PFSK-1 (cell line): ENCODE results near the gene GUCY1A1.

Experiments
- FOXP2 ChIP-seq: optimal IDR thresholded peaks from 2 replicates; pipeline ENCODE3; 2011; ENCODE audit warnings: borderline replicate concordance, control low read depth, inconsistent platforms; ENCODE audit not compliant: insufficient read depth; ENCODE audit errors: extremely low read length, extremely low read depth
- POLR2AphosphoS5 ChIP-seq: IDR thresholded peaks from 2 replicates; pipeline ENCODE4 v1.6.1; 2012; ENCODE audit warnings: low read depth, mild to moderate bottlenecking, control low read depth, low read length, moderate library complexity
- SIN3A ChIP-seq: IDR thresholded peaks from 2 replicates; pipeline ENCODE4 v1.6.1; 2012; ENCODE audit warnings: mild to moderate bottlenecking, low read length, moderate library complexity, borderline replicate concordance; ENCODE audit not compliant: insufficient read depth
- TAF1 ChIP-seq: IDR thresholded peaks from 2 replicates; pipeline ENCODE4 v1.6.1; 2012; ENCODE audit warnings: low read length, control low read depth, borderline replicate concordance; ENCODE audit not compliant: insufficient read depth
- TF ChIP-seq, protein P1 (sequence below), 2 experiments: IDR thresholded peaks; 2 replicates each; pipeline versions ENCODE4 v1.6.1 to v1.8.0; 2011 to 2012; ENCODE audit warnings: low read depth in 2 of 2, low read length in 2 of 2, control low read depth in 1 of 2, inconsistent platforms in 1 of 2, mild to moderate bottlenecking in 1 of 2, moderate library complexity in 1 of 2; ENCODE audit not compliant: insufficient read depth in 1 of 2

The GUCY1A1 gene

DNA sequence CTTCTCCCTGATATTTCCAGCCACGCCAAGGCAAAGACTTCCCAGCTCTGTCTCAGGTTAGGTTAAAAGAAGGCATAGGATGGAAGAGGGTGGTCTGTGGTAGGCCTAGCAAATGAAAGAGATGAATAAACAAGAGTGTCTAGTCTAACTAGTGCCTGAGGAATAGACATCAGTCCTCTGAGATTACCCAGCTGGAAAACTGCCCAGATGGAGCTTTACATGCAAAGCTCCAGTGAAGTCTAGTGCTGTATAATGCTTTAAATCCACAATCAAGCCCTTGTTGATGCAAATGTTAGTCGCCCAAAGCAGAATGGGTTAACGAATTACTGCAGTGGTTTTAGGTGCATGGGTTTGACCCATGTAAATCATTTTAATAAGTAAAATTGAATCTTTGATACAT, 67.4 kb downstream of the GUCY1A1 start:
- TF ChIP-seq FOXP2 (no peak), POLR2AphosphoS5 (no peak), TAF1 (no peak), SIN3A (no peak)
- TF ChIP-seq, protein P1, sequence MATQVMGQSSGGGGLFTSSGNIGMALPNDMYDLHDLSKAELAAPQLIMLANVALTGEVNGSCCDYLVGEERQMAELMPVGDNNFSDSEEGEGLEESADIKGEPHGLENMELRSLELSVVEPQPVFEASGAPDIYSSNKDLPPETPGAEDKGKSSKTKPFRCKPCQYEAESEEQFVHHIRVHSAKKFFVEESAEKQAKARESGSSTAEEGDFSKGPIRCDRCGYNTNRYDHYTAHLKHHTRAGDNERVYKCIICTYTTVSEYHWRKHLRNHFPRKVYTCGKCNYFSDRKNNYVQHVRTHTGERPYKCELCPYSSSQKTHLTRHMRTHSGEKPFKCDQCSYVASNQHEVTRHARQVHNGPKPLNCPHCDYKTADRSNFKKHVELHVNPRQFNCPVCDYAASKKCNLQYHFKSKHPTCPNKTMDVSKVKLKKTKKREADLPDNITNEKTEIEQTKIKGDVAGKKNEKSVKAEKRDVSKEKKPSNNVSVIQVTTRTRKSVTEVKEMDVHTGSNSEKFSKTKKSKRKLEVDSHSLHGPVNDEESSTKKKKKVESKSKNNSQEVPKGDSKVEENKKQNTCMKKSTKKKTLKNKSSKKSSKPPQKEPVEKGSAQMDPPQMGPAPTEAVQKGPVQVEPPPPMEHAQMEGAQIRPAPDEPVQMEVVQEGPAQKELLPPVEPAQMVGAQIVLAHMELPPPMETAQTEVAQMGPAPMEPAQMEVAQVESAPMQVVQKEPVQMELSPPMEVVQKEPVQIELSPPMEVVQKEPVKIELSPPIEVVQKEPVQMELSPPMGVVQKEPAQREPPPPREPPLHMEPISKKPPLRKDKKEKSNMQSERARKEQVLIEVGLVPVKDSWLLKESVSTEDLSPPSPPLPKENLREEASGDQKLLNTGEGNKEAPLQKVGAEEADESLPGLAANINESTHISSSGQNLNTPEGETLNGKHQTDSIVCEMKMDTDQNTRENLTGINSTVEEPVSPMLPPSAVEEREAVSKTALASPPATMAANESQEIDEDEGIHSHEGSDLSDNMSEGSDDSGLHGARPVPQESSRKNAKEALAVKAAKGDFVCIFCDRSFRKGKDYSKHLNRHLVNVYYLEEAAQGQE (IDR thresholded peaks at IDR 0.05; ENCODE audit: insufficient read depth in 1 of 2, low read depth in 2 of 2, low read length in 2 of 2): no peak

DNA sequence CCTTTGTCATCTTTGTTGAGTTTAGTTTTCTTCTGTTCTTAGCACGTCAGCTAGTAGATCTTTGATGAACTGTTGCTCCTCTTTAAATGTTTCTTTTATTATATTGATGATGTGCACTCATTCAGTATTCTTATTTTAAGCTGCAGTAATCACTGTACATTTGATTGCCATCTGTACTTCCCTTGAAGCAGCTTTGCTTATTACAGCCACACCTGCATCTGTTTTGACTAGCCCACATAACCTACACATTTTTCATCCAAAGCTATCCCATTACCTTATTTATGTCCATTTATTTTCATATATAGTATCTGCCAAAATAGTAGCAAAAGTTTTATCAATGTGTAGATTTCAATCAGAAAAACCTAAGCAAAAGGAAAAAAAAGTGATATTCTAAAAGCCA, 68.3 kb downstream of the GUCY1A1 start:
- TF ChIP-seq, protein P1 (IDR thresholded peaks at IDR 0.05; ENCODE audit: insufficient read depth in 1 of 2, low read depth in 2 of 2, low read length in 2 of 2): no peak
- no peak for TF ChIP-seq FOXP2
- no peak for TF ChIP-seq SIN3A
- no peak for TF ChIP-seq POLR2AphosphoS5
- no peak for TF ChIP-seq TAF1

DNA sequence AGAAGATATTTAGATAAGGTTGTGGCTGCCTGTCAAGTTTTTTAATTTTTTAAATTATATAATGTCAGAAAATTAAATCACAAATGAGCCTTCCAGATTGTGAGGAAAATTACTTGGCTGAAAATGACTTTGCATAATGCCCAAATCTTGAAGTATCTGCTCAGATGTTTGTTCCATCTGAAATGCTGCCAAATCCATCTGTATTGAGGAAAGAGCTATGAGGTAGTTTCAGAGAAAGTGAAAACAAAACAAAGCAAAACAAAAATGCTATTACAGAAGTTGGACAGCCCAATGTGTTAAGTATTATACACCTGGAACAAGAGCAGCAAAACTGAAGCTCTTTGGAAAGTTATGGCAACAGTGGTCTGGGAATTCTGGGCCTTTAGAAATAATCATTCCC, 68.8 kb downstream of the GUCY1A1 start:
- TF ChIP-seq FOXP2 (no peak), POLR2AphosphoS5 (no peak), TAF1 (no peak), SIN3A (no peak)
- TF ChIP-seq, protein P1 (IDR thresholded peaks at IDR 0.05; ENCODE audit: insufficient read depth in 1 of 2, low read depth in 2 of 2, low read length in 2 of 2): no peak

DNA sequence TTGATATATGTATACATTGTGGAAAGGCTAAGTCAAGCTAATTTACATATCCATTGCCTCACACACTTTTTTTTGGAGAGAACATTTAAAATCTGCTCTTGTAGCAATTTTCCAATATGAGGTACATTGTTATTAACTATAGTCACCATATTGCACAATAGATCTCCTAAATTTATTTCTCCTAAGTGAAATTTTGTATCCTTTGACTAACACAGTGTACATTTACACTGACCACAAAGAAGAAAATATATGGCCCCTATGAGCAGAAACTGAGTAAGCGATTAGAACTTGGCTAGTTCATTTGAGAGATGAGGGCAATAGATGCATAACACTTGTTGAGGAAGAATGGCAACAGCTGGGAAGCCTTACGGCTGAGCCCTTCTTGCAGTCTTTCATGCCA, 71.9 kb downstream of the GUCY1A1 start:
- TF ChIP-seq, protein P1 (IDR thresholded peaks at IDR 0.05; ENCODE audit: insufficient read depth in 1 of 2, low read depth in 2 of 2, low read length in 2 of 2): no peak
- TF ChIP-seq POLR2AphosphoS5: no peak
- TF ChIP-seq SIN3A: no peak
- no peak for TF ChIP-seq FOXP2
- no peak for TF ChIP-seq TAF1

DNA sequence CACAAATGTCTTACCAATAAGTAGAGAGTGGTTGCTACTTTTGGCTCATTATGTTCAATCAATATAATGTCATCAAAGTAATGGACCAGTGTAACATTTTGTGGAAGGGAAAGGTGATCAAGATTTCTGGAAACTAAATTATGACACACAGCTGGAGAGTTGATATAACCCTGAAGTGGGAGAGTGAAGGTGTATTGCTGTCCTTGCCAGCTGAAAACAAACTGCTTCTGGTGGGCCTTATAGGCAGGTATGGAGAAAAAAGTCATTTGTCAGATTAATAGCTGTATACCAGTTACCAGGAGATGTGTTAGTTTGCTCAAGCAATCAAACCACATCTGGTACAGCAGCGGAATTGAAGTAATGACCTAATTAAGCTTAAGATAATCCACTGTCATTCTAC, 74.9 kb downstream of the GUCY1A1 start:
- no peak for TF ChIP-seq FOXP2
- no peak for TF ChIP-seq POLR2AphosphoS5
- no peak for TF ChIP-seq SIN3A
- no peak for TF ChIP-seq TAF1
- TF ChIP-seq, protein P1 (IDR thresholded peaks at IDR 0.05; ENCODE audit: insufficient read depth in 1 of 2, low read depth in 2 of 2, low read length in 2 of 2): no peak
